Measurements from ENCODE around the gene CPSF2.

The CPSF2 gene

GRCh38 chr14:92099802-92100201, 22.0 kb upstream of the CPSF2 start:
- H3K9me3 ChIP-seq (ENCODE audit: insufficient read depth, low read depth, low read length), result no peaks in the 10 kb centered on the region
- no peak overlapping the region for H4K8ac ChIP-seq (ENCODE audit: low read depth, low read length)
- DNase-seq, result no peak
- H2AK5ac ChIP-seq (ENCODE audit: low read length), result no peak overlapping the region
- H2BK12ac ChIP-seq (ENCODE audit: low read length), result no peak overlapping the region
- no peaks in the 10 kb centered on the region for H3K27me3 ChIP-seq (ENCODE audit: insufficient read depth, low read length)
- H3K4me3 ChIP-seq (ENCODE audit: low read depth, low read length), result no peak overlapping the region
- no peak overlapping the region for H3K4me2 ChIP-seq (ENCODE audit: low read length)
- H2BK5ac ChIP-seq (ENCODE audit: low read depth, low read length, poor library complexity), result no peak overlapping the region
- no peak overlapping the region for H4K91ac ChIP-seq (ENCODE audit: low read depth, low read length)
- no peak overlapping the region for H2AFZ ChIP-seq (ENCODE audit: insufficient read depth, low read length, poor library complexity)
- H4K12ac ChIP-seq (ENCODE audit: low read depth, low read length), result no peak overlapping the region
- H3K79me2 ChIP-seq (ENCODE audit: control insufficient read depth, insufficient read depth, low read length, poor library complexity), result peaks cover 4% of the 10 kb centered on the region
- no peak overlapping the region for H3K27ac ChIP-seq (ENCODE audit: low read depth, low read length)
- H3K9ac ChIP-seq (ENCODE audit: low read length), result no peak overlapping the region
- no peak overlapping the region for H3K23ac ChIP-seq (ENCODE audit: low read length)
- H3K36me3 ChIP-seq (ENCODE audit: control insufficient read depth in 1 of 2, insufficient read depth in 2 of 2, low read length in 2 of 2), result peaks cover 2% of the 10 kb centered on the region in 2 experiments
- no peak overlapping the region for H2BK120ac ChIP-seq (ENCODE audit: insufficient read depth, low read length, poor library complexity)
- no peak overlapping the region for H3K4ac ChIP-seq (ENCODE audit: low read depth, low read length)
- no peak overlapping the region for H3K14ac ChIP-seq (ENCODE audit: low read length)
- no peak overlapping the region for H3K18ac ChIP-seq (ENCODE audit: low read length)
- H3K79me1 ChIP-seq (ENCODE audit: low read length), result no peaks in the 10 kb centered on the region
- H3K4me1 ChIP-seq (ENCODE audit: control insufficient read depth in 1 of 2, insufficient read depth in 2 of 2, low read length in 2 of 2), result no peaks in the 10 kb centered on the region

- H2BK5ac ChIP-seq (ENCODE audit: low read depth, low read length, poor library complexity), result no peak overlapping the region
- no peak overlapping the region for H3K4me2 ChIP-seq (ENCODE audit: low read length)
- H2AFZ ChIP-seq (ENCODE audit: insufficient read depth, low read length, poor library complexity), result no peak overlapping the region
- H2BK12ac ChIP-seq (ENCODE audit: low read length), result no peak overlapping the region
- H3K27ac ChIP-seq (ENCODE audit: low read depth, low read length), result no peak overlapping the region
- no peak overlapping the region for H2AK5ac ChIP-seq (ENCODE audit: low read length)
- no peaks in the 10 kb centered on the region for H3K36me3 ChIP-seq (ENCODE audit: control insufficient read depth in 1 of 2, insufficient read depth in 2 of 2, low read length in 2 of 2)
- no peak overlapping the region for H4K91ac ChIP-seq (ENCODE audit: low read depth, low read length)
- H3K4me3 ChIP-seq (ENCODE audit: low read depth, low read length), result no peak overlapping the region
- no peaks in the 10 kb centered on the region for H3K27me3 ChIP-seq (ENCODE audit: insufficient read depth, low read length)
- no peak overlapping the region for H3K18ac ChIP-seq (ENCODE audit: low read length)
- peaks cover 0 to 3% of the 10 kb centered on the region in 2 experiments for H3K4me1 ChIP-seq (ENCODE audit: control insufficient read depth in 1 of 2, insufficient read depth in 2 of 2, low read length in 2 of 2)
- H3K23ac ChIP-seq (ENCODE audit: low read length), result no peak overlapping the region
- H3K79me2 ChIP-seq (ENCODE audit: control insufficient read depth, insufficient read depth, low read length, poor library complexity), result peaks cover 10% of the 10 kb centered on the region
- H3K9ac ChIP-seq (ENCODE audit: low read length), result no peak overlapping the region
- no peak overlapping the region for H3K4ac ChIP-seq (ENCODE audit: low read depth, low read length)
- H3K9me3 ChIP-seq (ENCODE audit: insufficient read depth, low read depth, low read length), result no peaks in the 10 kb centered on the region
- no CpG with 5 or more reads among the region's 7 CpGs for WGBS (ENCODE audit: extremely low coverage, insufficient coverage, insufficient read length)
- no peak overlapping the region for H4K8ac ChIP-seq (ENCODE audit: low read depth, low read length)
- no peak overlapping the region for H4K12ac ChIP-seq (ENCODE audit: low read depth, low read length)
- no peak overlapping the region for H2BK120ac ChIP-seq (ENCODE audit: insufficient read depth, low read length, poor library complexity)
- H3K79me1 ChIP-seq (ENCODE audit: low read length), result peaks cover 5% of the 10 kb centered on the region
- DNase-seq, result peak in 1 of 2 donors; percentile 26
- no peak overlapping the region for H3K14ac ChIP-seq (ENCODE audit: low read length)
Measured at GRCh38 chr14:92103363-92103989, 18.3 kb upstream of the CPSF2 start.

- peaks cover 0 to 3% of the 10 kb centered on the region in 2 experiments for H3K4me1 ChIP-seq (ENCODE audit: control insufficient read depth in 1 of 2, insufficient read depth in 2 of 2, low read length in 2 of 2)
- no peak overlapping the region for H2AK5ac ChIP-seq (ENCODE audit: low read length)
- peak overlapping the region; percentile 35 for H3K4ac ChIP-seq (ENCODE audit: low read depth, low read length)
- H2BK120ac ChIP-seq (ENCODE audit: insufficient read depth, low read length, poor library complexity), result no peak overlapping the region
- no peak overlapping the region for H3K18ac ChIP-seq (ENCODE audit: low read length)
- H3K4me2 ChIP-seq (ENCODE audit: low read length), result peak overlapping the region; percentile 98
- no peak overlapping the region for H2BK5ac ChIP-seq (ENCODE audit: low read depth, low read length, poor library complexity)
- H3K27me3 ChIP-seq (ENCODE audit: insufficient read depth, low read length), result no peaks in the 10 kb centered on the region
- H3K79me1 ChIP-seq (ENCODE audit: low read length), result peaks cover 5% of the 10 kb centered on the region
- no peaks in the 10 kb centered on the region for H3K36me3 ChIP-seq (ENCODE audit: control insufficient read depth in 1 of 2, insufficient read depth in 2 of 2, low read length in 2 of 2)
- H4K8ac ChIP-seq (ENCODE audit: low read depth, low read length), result peak overlapping the region; percentile 33
- peak overlapping the region; percentile 85 for H3K9ac ChIP-seq (ENCODE audit: low read length)
- H2AFZ ChIP-seq (ENCODE audit: insufficient read depth, low read length, poor library complexity), result peak overlapping the region; percentile 33
- DNase-seq, result no peak
- H4K12ac ChIP-seq (ENCODE audit: low read depth, low read length), result no peak overlapping the region
- peaks cover 8% of the 10 kb centered on the region for H3K79me2 ChIP-seq (ENCODE audit: control insufficient read depth, insufficient read depth, low read length, poor library complexity)
- H3K23ac ChIP-seq (ENCODE audit: low read length), result no peak overlapping the region
- H3K9me3 ChIP-seq (ENCODE audit: insufficient read depth, low read depth, low read length), result no peaks in the 10 kb centered on the region
- WGBS (ENCODE audit: extremely low coverage, insufficient coverage, insufficient read length), result no CpG with 5 or more reads among the region's 16 CpGs
- H2BK12ac ChIP-seq (ENCODE audit: low read length), result no peak overlapping the region
- peak overlapping the region; percentile 99 for H3K4me3 ChIP-seq (ENCODE audit: low read depth, low read length)
- H3K14ac ChIP-seq (ENCODE audit: low read length), result no peak overlapping the region
- H3K27ac ChIP-seq (ENCODE audit: low read depth, low read length), result peak overlapping the region; percentile 67
- no peak overlapping the region for H4K91ac ChIP-seq (ENCODE audit: low read depth, low read length)
Measured at GRCh38 chr14:92105073-92105892, 16.5 kb upstream of the CPSF2 start.

- Histone ChIP-seq H2BK120ac (ENCODE audit: insufficient read depth, low read length, poor library complexity) (no peak overlapping the region), H3K36me3 (ENCODE audit: control insufficient read depth in 1 of 2, insufficient read depth in 2 of 2, low read length in 2 of 2) (no peaks in the 10 kb centered on the region), H4K8ac (ENCODE audit: low read depth, low read length) (peak overlapping the region; percentile 33), H3K4me1 (ENCODE audit: control insufficient read depth in 1 of 2, insufficient read depth in 2 of 2, low read length in 2 of 2) (peaks cover 0 to 3% of the 10 kb centered on the region in 2 experiments), H2AK5ac (ENCODE audit: low read length) (no peak overlapping the region), H2BK12ac (ENCODE audit: low read length) (no peak overlapping the region), H3K18ac (ENCODE audit: low read length) (peak overlapping the region; percentile 79), H3K14ac (ENCODE audit: low read length) (peak overlapping the region; percentile 39), H3K9me3 (ENCODE audit: insufficient read depth, low read depth, low read length) (no peaks in the 10 kb centered on the region), H3K23ac (ENCODE audit: low read length) (no peak overlapping the region), H3K9ac (ENCODE audit: low read length) (peak overlapping the region; percentile 85), H3K79me2 (ENCODE audit: control insufficient read depth, insufficient read depth, low read length, poor library complexity) (peaks cover 8% of the 10 kb centered on the region), H2BK5ac (ENCODE audit: low read depth, low read length, poor library complexity) (peak overlapping the region; percentile 36), H3K4me2 (ENCODE audit: low read length) (peak overlapping the region; percentile 98), H3K4me3 (ENCODE audit: low read depth, low read length) (peak overlapping the region; percentile 99), H3K27ac (ENCODE audit: low read depth, low read length) (peak overlapping the region; percentile 67), H4K91ac (ENCODE audit: low read depth, low read length) (no peak overlapping the region), H3K79me1 (ENCODE audit: low read length) (peaks cover 5% of the 10 kb centered on the region), H3K4ac (ENCODE audit: low read depth, low read length) (peak overlapping the region; percentile 43), H3K27me3 (ENCODE audit: insufficient read depth, low read length) (no peaks in the 10 kb centered on the region), H4K12ac (ENCODE audit: low read depth, low read length) (peak overlapping the region; percentile 92), H2AFZ (ENCODE audit: insufficient read depth, low read length, poor library complexity) (peak overlapping the region; percentile 33)
- DNase-seq, result peak; percentile 25 to 55
- WGBS (ENCODE audit: extremely low coverage, insufficient coverage, insufficient read length), result no CpG with 5 or more reads among the region's 10 CpGs
Measured at GRCh38 chr14:92105893-92106142, 16.0 kb upstream of the CPSF2 start.

Data from trophoblast cell (in vitro differentiated cells and primary cell).